Fibroblast of gingiva (primary cell): Measurements from ENCODE around the gene ATP2B3.

Experiments used
- DNase-seq: peaks from one replicate; pipeline ENCODE4 v3.0.0-alpha.2; 2011; ENCODE audit warnings: low read depth

Gene ATP2B3

DNA sequence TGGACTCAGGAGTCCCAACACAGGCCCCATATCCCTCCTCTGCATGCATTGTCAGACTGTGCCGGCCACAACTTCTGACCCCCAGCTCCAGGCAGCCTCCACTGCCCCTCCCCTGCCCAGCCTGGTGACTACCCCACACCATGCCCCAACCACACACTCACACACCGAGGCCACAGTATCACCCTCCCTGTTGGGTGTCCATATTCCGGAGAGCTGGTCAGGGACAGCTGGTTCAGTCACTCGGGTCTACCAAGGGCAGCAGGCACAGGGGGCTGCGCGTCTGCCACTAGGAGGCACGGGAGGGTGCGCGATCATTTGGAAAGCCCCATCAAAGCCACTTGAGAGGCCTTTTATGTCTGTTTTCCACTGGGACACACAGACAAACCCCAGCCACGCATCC lies 55.2 kb downstream of the ATP2B3 start:
- DNase-seq = no peak

DNA sequence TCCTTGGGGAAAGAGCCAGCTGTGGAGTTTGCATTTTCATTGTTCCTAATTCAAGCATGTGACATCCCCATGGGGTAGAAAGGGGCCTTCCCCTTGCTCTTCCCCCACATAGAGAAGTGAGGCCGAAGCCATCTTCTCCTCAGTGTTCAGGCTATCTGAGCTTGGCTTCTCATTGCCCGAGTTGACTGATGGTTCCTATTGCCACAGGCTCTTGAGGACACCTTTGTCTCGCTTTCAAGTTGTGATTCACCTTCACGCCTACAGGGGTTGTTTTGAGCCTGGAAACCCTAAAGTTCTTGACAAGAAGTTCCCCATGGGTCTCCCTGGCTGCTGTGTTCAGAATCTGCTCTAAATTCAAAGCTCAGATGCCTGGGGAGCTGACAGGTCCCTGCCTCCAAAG lies 56.5 kb downstream of the ATP2B3 start:
- DNase-seq = no peak

DNA sequence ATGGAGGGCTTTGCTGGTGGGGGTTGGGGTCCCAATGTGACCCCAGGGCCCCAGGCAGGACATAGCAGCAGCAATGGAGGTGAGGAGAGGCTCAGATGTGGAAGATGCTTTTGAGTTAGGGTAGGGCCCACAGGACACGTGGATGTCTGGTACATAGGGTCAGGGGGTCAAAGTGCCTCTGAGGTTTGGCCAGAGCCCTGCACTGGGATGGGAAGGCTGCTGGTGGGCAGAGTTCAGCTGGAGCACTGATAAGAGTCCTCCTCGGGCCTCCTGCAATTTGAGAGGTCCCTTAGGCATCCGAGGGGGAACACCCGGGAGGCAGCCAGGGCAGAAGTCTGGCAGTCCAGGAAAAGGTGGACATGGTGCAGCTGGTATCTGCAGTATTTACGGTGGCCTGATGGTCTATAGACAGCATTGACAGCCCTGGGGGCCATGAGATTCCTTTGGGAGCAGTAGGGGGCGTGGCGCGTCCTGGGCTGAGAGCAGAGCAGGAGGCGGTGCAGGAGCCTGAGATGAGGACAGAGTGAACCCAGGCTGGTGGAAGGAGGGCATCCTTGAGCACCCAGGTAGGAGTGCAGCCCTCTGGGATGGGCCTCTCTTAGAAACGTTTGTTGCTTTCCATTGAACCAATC lies 58.9 kb downstream of the ATP2B3 start:
- DNase-seq = no peak

GRCh38 chrX:153576961-153577360 lies 59.5 kb downstream of the ATP2B3 start:
- no peak for DNase-seq

DNA sequence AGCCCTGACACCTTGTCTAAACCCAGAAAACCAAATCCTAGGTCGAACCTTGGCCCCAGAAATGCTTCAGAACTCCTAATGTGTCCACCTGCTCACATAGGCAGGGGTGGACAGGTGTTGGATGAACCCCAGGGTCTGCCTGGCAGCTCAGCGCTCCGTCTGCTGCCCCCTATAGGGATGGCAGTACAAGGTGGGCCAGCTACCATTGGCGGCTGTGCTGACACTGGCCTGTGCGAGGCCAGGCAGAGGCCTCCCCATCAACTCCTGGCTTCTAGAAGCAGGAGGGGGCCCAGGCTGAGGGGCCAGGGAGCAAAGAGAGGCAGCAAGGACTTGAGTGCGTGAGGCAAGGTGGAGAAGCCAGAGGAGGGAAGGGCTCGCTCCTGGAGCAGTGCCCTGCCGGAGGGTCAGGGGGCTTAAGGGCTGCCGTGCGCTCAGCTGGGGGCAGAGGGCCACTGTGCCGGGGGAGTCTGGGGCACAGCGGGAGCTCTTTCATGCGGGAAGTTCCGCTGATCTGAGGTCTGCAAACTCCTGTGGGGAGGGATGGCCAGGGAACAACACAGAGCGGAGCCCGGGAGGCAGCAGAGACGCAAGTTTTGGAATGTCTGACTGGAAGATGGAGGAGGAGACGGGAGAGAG lies 60.9 kb downstream of the ATP2B3 start:
- no peak for DNase-seq

DNA sequence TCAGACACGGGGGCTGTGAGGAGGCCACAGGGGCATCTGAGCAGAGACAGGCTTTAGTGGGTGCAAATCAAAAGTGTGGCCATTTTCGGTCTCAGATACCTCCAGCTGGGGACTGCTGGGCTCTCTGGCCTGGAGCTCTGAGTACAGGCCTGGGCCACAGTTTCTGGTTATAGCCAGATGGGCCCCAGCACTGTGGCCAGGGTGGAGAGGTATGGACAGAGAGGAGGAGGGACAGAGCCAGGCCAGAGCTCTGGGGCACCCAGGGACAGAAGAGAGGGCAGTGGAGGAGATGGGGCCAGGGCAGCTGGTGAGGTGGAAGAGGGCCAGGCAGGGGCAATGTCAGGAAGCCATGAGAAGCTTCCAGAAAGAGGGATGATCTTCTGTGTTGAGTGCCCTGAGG lies 61.4 kb downstream of the ATP2B3 start:
- no peak for DNase-seq

DNA sequence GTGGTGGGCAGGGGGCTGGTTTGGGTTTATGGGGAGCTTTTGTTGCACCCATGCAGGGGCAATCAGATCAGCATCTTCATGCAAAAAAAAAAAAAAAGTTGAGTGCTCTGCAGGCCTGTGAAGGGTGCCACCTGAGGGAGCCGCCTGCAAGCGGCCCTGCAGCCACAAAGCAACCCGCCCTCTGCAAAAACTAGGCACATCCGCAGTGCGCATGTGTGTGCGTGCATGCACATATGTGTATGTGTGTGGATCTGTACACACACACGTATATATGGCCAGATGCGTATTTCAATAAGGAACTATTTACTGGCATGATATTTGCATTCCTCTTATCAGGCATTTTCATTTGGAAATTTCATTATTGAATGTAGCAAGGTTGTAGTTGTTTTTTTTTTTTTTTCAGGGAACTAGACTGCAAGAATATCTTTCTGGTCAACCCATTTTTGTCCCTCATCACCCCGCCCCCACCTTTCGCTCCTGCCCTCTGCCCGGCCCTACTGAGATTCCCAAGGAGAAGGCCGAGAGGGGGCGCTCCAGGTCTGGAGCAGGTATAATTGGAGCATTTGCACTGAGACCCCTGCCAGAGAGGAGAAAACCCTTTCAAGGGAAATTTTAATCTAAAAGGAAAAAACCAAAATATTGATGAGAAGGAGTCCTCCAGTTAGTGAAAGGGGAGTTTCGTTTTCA lies 63.4 kb downstream of the ATP2B3 start:
- no peak for DNase-seq

- DNase-seq = no peak
These were observed 65.5 kb downstream of the ATP2B3 start for GRCh38 chrX:153582896-153583295.

- DNase-seq = no peak
These were observed 66.0 kb downstream of the ATP2B3 start for GRCh38 chrX:153583433-153583832.

DNA sequence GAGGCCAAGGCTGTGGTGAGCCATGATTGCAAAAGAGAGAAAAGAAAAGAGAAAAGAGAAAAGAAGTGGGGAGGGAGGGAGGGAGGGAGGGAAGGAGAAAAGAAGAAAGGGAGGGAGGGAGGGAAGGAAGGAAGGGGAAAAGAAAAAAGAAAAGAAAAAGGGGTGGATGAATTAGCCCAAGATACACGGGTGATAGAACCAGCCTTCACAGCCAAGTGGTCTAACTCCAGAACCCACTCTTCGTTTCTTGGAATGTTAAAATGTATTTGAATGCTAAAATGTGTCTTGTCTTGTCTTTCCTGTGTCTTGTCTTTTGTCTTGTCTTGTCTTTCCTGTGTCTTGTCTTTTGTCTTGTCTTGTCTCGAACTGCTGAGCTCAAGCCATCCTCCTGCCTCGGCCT lies 68.4 kb downstream of the ATP2B3 start:
- DNase-seq = no peak

- DNase-seq = no peak
These were observed 69.9 kb downstream of the ATP2B3 start for GRCh38 chrX:153587342-153587741.

GRCh38 chrX:153588021-153588781 lies 70.8 kb downstream of the ATP2B3 start:
- DNase-seq = no peak

DNA sequence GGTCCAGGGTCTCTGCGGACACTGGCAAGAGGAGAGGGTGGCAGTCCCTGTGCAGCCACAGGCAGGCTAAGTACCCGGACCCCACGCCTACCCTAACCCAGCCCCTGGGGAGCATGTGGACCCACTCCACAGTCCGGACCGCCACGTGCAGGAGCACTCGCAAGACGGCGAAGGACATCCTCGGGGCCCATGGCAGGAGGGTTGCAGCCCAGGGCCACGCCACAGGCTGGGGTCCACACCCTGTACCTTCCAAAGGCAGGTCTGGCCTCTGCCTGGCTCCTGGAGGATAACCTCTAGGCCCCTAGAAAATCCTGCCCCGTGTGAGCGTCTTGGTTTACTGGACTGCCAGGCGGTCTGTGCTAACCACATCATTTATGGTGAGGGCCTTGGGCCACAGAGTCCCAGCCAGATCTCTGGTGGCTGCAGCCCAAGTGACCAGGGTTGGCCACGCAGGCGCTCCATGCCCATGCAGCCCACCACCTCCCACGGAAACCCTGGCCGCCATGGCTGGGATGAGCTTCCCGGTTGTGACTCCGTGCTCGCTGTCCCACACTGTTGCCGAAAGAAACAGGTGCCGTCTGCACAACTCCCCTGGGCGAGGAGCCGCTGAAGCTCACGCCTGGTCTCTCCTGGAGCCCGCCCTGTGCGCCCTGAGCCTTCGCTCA lies 71.5 kb downstream of the ATP2B3 start:
- DNase-seq = no peak

- no peak for DNase-seq
These were observed 73.8 kb downstream of the ATP2B3 start for GRCh38 chrX:153590961-153591956.

GRCh38 chrX:153592091-153592833 lies 74.8 kb downstream of the ATP2B3 start:
- no peak for DNase-seq

- DNase-seq = no peak
These were observed 75.7 kb downstream of the ATP2B3 start for GRCh38 chrX:153592966-153593688.

- no peak for DNase-seq
These were observed 76.5 kb downstream of the ATP2B3 start for GRCh38 chrX:153593811-153594500.

- DNase-seq = no peak
These were observed 77.9 kb downstream of the ATP2B3 start for GRCh38 chrX:153595387-153595786.
